H1 (cell line): ENCODE measurements around the gene RCAN2. TPM values are rescaled to one million over a fixed set of nuclear protein-coding genes. Genes with fewer than 3 reads are reported as not detected.

Experiments used
- CTCF ChIA-PET: fragments of 300-600 bp; sonication (Branson Sonifier 250); formaldehyde crosslinking; loops from one replicate; lab custom pipeline; 2021; ENCODE audit not compliant: partially characterized antibody; lab: Charles Lee
- POLR2A ChIA-PET: fragments of 300-600 bp; sonication (Branson Sonifier 250); formaldehyde crosslinking; loops from one replicate; lab custom pipeline; 2021; ENCODE audit warnings: inconsistent platforms; ENCODE audit not compliant: partially characterized antibody; lab: Charles Lee
- DNase-seq, 2 experiments: peaks; one replicate each; pipeline versions ENCODE4 v3.0.0 to v3.0.0-alpha.2; 2010 to 2022; ENCODE audit warnings: low spot score in 2 of 2, low read depth in 1 of 2, mixed read lengths in 1 of 2
- FAIRE-seq: peaks from 2 replicates; lab custom pipeline; 2011; peaks lifted over from hg19 to GRCh38; lab: Jason Lieb, UNC
- H2AFZ ChIP-seq: 2 replicates; pipeline ENCODE4 v1.8.1; 2012; ENCODE audit warnings: low read length, inconsistent platforms
- H2AK5ac ChIP-seq: 2 replicates; pipeline ENCODE4 v1.6.1; 2013; ENCODE audit warnings: low read depth, low read length
- H2BK120ac ChIP-seq: replicated peaks from 2 replicates; pipeline ENCODE3; 2013; ENCODE audit warnings: low read depth, low read length, inconsistent platforms
- H2BK12ac ChIP-seq: 2 replicates; pipeline ENCODE4 v1.6.1; 2013; ENCODE audit warnings: low read depth, low read length
- H2BK15ac ChIP-seq: 2 replicates; pipeline ENCODE4 v1.6.1; 2013; ENCODE audit warnings: low read length
- H2BK20ac ChIP-seq: 2 replicates; pipeline ENCODE4 v1.6.1; 2013; ENCODE audit warnings: low read length
- H2BK5ac ChIP-seq: 2 replicates; pipeline ENCODE4 v1.6.1; 2013; ENCODE audit warnings: low read depth, low read length
- H3K14ac ChIP-seq: 2 replicates; pipeline ENCODE4 v1.6.1; 2013; ENCODE audit warnings: inconsistent platforms; ENCODE audit not compliant: insufficient read length
- H3K18ac ChIP-seq: 2 replicates; pipeline ENCODE4 v1.6.1; 2013; ENCODE audit warnings: low read length; ENCODE audit errors: extremely low read depth
- H3K23ac ChIP-seq: 2 replicates; pipeline ENCODE4 v1.6.1; 2013; ENCODE audit warnings: inconsistent platforms; ENCODE audit not compliant: insufficient read length
- H3K23me2 ChIP-seq: 2 replicates; pipeline ENCODE4 v1.6.1; 2013; ENCODE audit warnings: low read depth, low read length
- H3K27ac ChIP-seq: 2 replicates; pipeline ENCODE4 v1.6.1; 2011; ENCODE audit warnings: low read depth, low read length, inconsistent platforms
- H3K27me3 ChIP-seq, 4 experiments: replicated peaks in 1 of 4; 1 replicate in 1 of 4; 2 replicates in 3 of 4; pipeline versions ENCODE4 v1.6.1 to v1.8.1; 2011 to 2013; ENCODE audit warnings: low read length in 3 of 4, mild to moderate bottlenecking in 3 of 4, inconsistent platforms in 2 of 4, mixed read lengths in 2 of 4, moderate library complexity in 1 of 4; ENCODE audit not compliant: control insufficient read depth in 3 of 4, insufficient read depth in 3 of 4; ENCODE audit errors: extremely low read depth in 1 of 4
- H3K36me3 ChIP-seq, 4 experiments: 2 replicates each; pipeline versions ENCODE4 v1.6.1 to v1.8.1; 2011 to 2013; ENCODE audit warnings: mild to moderate bottlenecking in 4 of 4, low read length in 3 of 4, moderate library complexity in 2 of 4, control low read depth in 1 of 4, inconsistent platforms in 1 of 4; ENCODE audit not compliant: insufficient read depth in 4 of 4, control insufficient read depth in 2 of 4
- H3K4ac ChIP-seq: replicated peaks from 2 replicates; pipeline ENCODE3; 2013; ENCODE audit warnings: low read length, low read depth, mixed read lengths, inconsistent platforms; ENCODE audit not compliant: insufficient read length
- H3K4me1 ChIP-seq, 4 experiments: replicated peaks in 1 of 4; 1 replicate in 1 of 4; 2 replicates in 3 of 4; pipeline versions ENCODE4 v1.6.1 to v1.8.1; 2011 to 2013; ENCODE audit warnings: low read length in 3 of 4, inconsistent platforms in 2 of 4, mixed read lengths in 1 of 4; ENCODE audit not compliant: insufficient read depth in 4 of 4, control insufficient read depth in 3 of 4
- H3K4me2 ChIP-seq, 2 experiments: 2 replicates each; pipeline versions ENCODE4 v1.6.1 to v1.8.1; 2011 to 2013; ENCODE audit warnings: low read depth in 2 of 2, low read length in 2 of 2, control low read depth in 1 of 2, inconsistent platforms in 1 of 2, mild to moderate bottlenecking in 1 of 2; ENCODE audit not compliant: insufficient read depth in 1 of 2
- H3K4me3 ChIP-seq, 4 experiments: fragments of 200-600, 300-600 bp in 1 of 4; sonication (generic), shearing (Covaris generic), sonication (Bioruptor Twin) in 1 of 4; 2 replicates each; pipeline versions ENCODE4 v1.5.1 to v1.8.1; 2011 to 2016; ENCODE audit warnings: low read length in 4 of 4, low read depth in 3 of 4, control low read depth in 2 of 4, inconsistent platforms in 2 of 4, mild to moderate bottlenecking in 2 of 4, mixed read lengths in 1 of 4, moderate library complexity in 1 of 4; ENCODE audit not compliant: insufficient read depth in 2 of 4; ENCODE audit errors: extremely low read depth in 1 of 4
- H3K56ac ChIP-seq: replicated peaks from 2 replicates; pipeline ENCODE3; 2013; ENCODE audit warnings: low read depth, mild to moderate bottlenecking, mixed read lengths, low read length, inconsistent platforms; ENCODE audit not compliant: insufficient read length
- H3K79me1 ChIP-seq: 2 replicates; pipeline ENCODE4 v1.6.1; 2013; ENCODE audit warnings: low read depth, low read length, control low read depth
- H3K79me2 ChIP-seq, 2 experiments: 2 replicates each; pipeline versions ENCODE4 v1.6.1 to v1.8.1; 2012 to 2013; ENCODE audit warnings: low read length in 2 of 2, mild to moderate bottlenecking in 2 of 2, inconsistent platforms in 1 of 2; ENCODE audit not compliant: insufficient read depth in 2 of 2, control insufficient read depth in 1 of 2
- H3K9ac ChIP-seq, 4 experiments: replicated peaks in 1 of 4; 1 replicate in 1 of 4; 2 replicates in 3 of 4; pipeline versions ENCODE4 v1.6.1 to v1.8.1; 2011 to 2013; ENCODE audit warnings: low read depth in 3 of 4, low read length in 3 of 4, control low read depth in 2 of 4, mild to moderate bottlenecking in 2 of 4, moderate library complexity in 2 of 4, inconsistent platforms in 1 of 4; ENCODE audit errors: extremely low read depth in 1 of 4
- H3K9me3 ChIP-seq, 2 experiments: 2 replicates each; pipeline versions ENCODE4 v1.6.1 to v1.8.1; 2012 to 2013; ENCODE audit warnings: mild to moderate bottlenecking in 2 of 2, moderate library complexity in 2 of 2, control low read depth in 1 of 2, inconsistent platforms in 1 of 2, low read depth in 1 of 2, low read length in 1 of 2, mixed read lengths in 1 of 2; ENCODE audit not compliant: insufficient read depth in 2 of 2
- H4K20me1 ChIP-seq, 2 experiments: replicated peaks in 1 of 2; 2 replicates each; pipeline versions ENCODE3 to v1.8.1; 2011 to 2013; ENCODE audit warnings: inconsistent platforms in 2 of 2, low read length in 2 of 2, mild to moderate bottlenecking in 1 of 2; ENCODE audit not compliant: insufficient read depth in 2 of 2, control insufficient read depth in 1 of 2
- H4K5ac ChIP-seq: 2 replicates; pipeline ENCODE4 v1.6.1; 2013; ENCODE audit warnings: low read length, low read depth, mixed read lengths, inconsistent platforms; ENCODE audit not compliant: insufficient read length
- H4K8ac ChIP-seq: 2 replicates; pipeline ENCODE4 v1.8.0; 2013; ENCODE audit warnings: mild to moderate bottlenecking, moderate library complexity, low read length, inconsistent platforms; ENCODE audit not compliant: insufficient read depth; ENCODE audit errors: extremely low read depth
- H4K91ac ChIP-seq: replicated peaks from 2 replicates; pipeline ENCODE3; 2013; ENCODE audit warnings: low read length, mixed read lengths, inconsistent platforms; ENCODE audit not compliant: insufficient read length
- BACH1 ChIP-seq: IDR thresholded peaks from 2 replicates; pipeline ENCODE4 v1.6.1; 2012; ENCODE audit warnings: low read length, improper control_type of control experiment
- BCL11A ChIP-seq, 2 experiments: IDR thresholded peaks; one replicate each; pipeline ENCODE4 v1.6.1; 2011; ENCODE audit warnings: low read depth in 2 of 2, low read length in 2 of 2, mild to moderate bottlenecking in 2 of 2
- CHD2 ChIP-seq: IDR thresholded peaks from 2 replicates; pipeline ENCODE4 v1.6.1; 2012; ENCODE audit warnings: low read length, improper control_type of control experiment
- KDM1A ChIP-seq: fragments of 200-600, 300-600 bp; sonication (generic); IDR thresholded peaks from 2 replicates; pipeline ENCODE4 v1.7.1; 2016; ENCODE audit warnings: mild to moderate bottlenecking, low read length, borderline replicate concordance
- NRF1 ChIP-seq: IDR thresholded peaks from 2 replicates; pipeline ENCODE4 v1.6.1; 2011; ENCODE audit warnings: mild to moderate bottlenecking, low read depth, low read length, improper control_type of control experiment
- POU5F1 ChIP-seq: IDR thresholded peaks from 2 replicates; pipeline ENCODE4 v1.6.1; 2011; ENCODE audit warnings: low read depth, mild to moderate bottlenecking, low read length, moderate library complexity
- RAD21 ChIP-seq, 2 experiments: IDR thresholded peaks in 1 of 2; conservative IDR thresholded peaks in 1 of 2; 2 replicates each; pipeline ENCODE4 v1.6.1; 2011; ENCODE audit warnings: low read depth in 2 of 2, low read length in 2 of 2, improper control_type of control experiment in 1 of 2, inconsistent platforms in 1 of 2, mild to moderate bottlenecking in 1 of 2, moderate library complexity in 1 of 2
- RBBP5 ChIP-seq: IDR thresholded peaks from 2 replicates; pipeline ENCODE4 v1.7.1; 2012; ENCODE audit warnings: low read depth, mild to moderate bottlenecking, inconsistent platforms, low read length, moderate library complexity, borderline replicate concordance
- SRF ChIP-seq: IDR thresholded peaks from 2 replicates; pipeline ENCODE4 v1.6.1; 2011; ENCODE audit warnings: mild to moderate bottlenecking, low read depth, low read length, moderate library complexity
- TAF1 ChIP-seq: IDR thresholded peaks from 2 replicates; pipeline ENCODE4 v1.6.1; 2011; ENCODE audit warnings: mild to moderate bottlenecking, low read depth, low read length
- TCF12 ChIP-seq: IDR thresholded peaks from 2 replicates; pipeline ENCODE4 v1.6.1; 2011; ENCODE audit warnings: low read depth, mild to moderate bottlenecking, low read length
- YY1 ChIP-seq: IDR thresholded peaks from 2 replicates; pipeline ENCODE4 v1.6.1; 2011; ENCODE audit warnings: low read depth, mild to moderate bottlenecking, low read length
- WGBS, 2 experiments: shearing (Covaris generic) in 1 of 2; methylation state at CpG; one replicate each; pipeline versions ENCODE4 v1.1.6 to v1.1.7; 2013 to 2015; ENCODE audit warnings: low lambda C conversion rate in 2 of 2, mixed read lengths in 2 of 2, inconsistent platforms in 1 of 2, low coverage in 1 of 2, missing lambda C conversion rate in 1 of 2; ENCODE audit not compliant: insufficient replicate concordance in 2 of 2, insufficient coverage in 1 of 2, insufficient read length in 1 of 2; ENCODE audit errors: extremely low coverage in 1 of 2, missing lambda C conversion rate in 1 of 2; 5-methylcytosine and 5-hydroxymethylcytosine counted together
- polyA plus RNA-seq, 7 experiments: library from polyadenylated mRNA; depleted of rRNA in 3 of 7; stranded (reverse) in 5 of 7; unstranded in 2 of 7; fragments of >200 nt in 5 of 7; fragments of 200-250 nt in 2 of 7; gene quantifications; 1 replicate in 5 of 7; 2 replicates in 1 of 7; 4 replicates in 1 of 7; pipeline versions ENCODE4 v1.2.1 to v1.2.3, GENCODE V29; 2011 to 2013; ENCODE audit warnings: missing spikeins in 2 of 7, mixed read lengths in 2 of 7
- total RNA-seq: library from RNA; stranded (reverse); fragmentation: NEBNext Ultra II Directional; extraction: Animal tissue kit (Norgen Biotek cat#: 25700); gene quantifications from 2 replicates; pipeline ENCODE4 v1.2.1, GENCODE V29; 2021

RCAN2 gene
- total and polyA plus RNA-seq, 2 of the 8 experiments (the other 6 are each of a cell fraction or from before 2014, with no cell fraction given): 5.0 to 8.5 TPM

- WGBS, 2 experiments: 72% methylated on average over 4 of the region's 4 CpGs; no CpG with 5 or more reads in 1 of the 2 experiments
- Histone ChIP-seq H3K4me3 (no peak overlapping the region), H3K36me3 (no peaks in the 10 kb centered on the region), H2BK15ac (no peak overlapping the region), H2BK5ac (no peak overlapping the region), H3K23me2 (no peaks in the 10 kb centered on the region), H2BK20ac (no peak overlapping the region), H3K9me3 (no peaks in the 10 kb centered on the region), H3K9ac (no peak overlapping the region), H4K20me1 (no peaks in the 10 kb centered on the region), H3K14ac (no peak overlapping the region), H2BK120ac (no peak overlapping the region), H3K4me1 (no peaks in the 10 kb centered on the region), H3K23ac (no peak overlapping the region), H3K79me1 (no peaks in the 10 kb centered on the region), H3K27ac (no peak overlapping the region), H4K5ac (no peak overlapping the region), H2AFZ (no peak overlapping the region), H3K27me3 (no peaks in the 10 kb centered on the region; a peak in 1 of 7 replicates), H4K8ac (no peak overlapping the region), H3K4me2 (no peak overlapping the region), H3K4ac (no peak overlapping the region), H3K56ac (no peak overlapping the region), H3K79me2 (no peaks in the 10 kb centered on the region), H2AK5ac (no peak overlapping the region), H4K91ac (no peak overlapping the region)
- no peak for FAIRE-seq
- no peak for DNase-seq
- CTCF ChIA-PET: interaction anchor here (1.1 to 1.5 kb wide), 3 partner anchors 9 to 55 kb away, joined by 3 to 5 read pairs (median 4); partner anchors contain the start of gene ENPP4
- POLR2A ChIA-PET: no interaction called here
- TF ChIP-seq BACH1: no peak
- TF ChIP-seq TCF12: no peak
- TF ChIP-seq NRF1: no peak
- TF ChIP-seq RAD21 (IDR thresholded peaks at IDR 0.05 in 1 of 2, conservative IDR thresholded peaks at IDR 0.05 in 1 of 2; ENCODE audit: low read depth in 2 of 2, low read length in 2 of 2): no peak
- no peak for TF ChIP-seq SRF
- no peak for TF ChIP-seq POU5F1
- TF ChIP-seq TAF1: no peak
- TF ChIP-seq CHD2: no peak
- no peak for TF ChIP-seq KDM1A
- TF ChIP-seq RBBP5: no peak
- TF ChIP-seq BCL11A (IDR thresholded peaks at IDR 0.05; ENCODE audit: low read depth in 2 of 2, low read length in 2 of 2): no peak
- TF ChIP-seq YY1: no peak
- TF ChIP-seq, all 59 proteins: peak for 0
- no peak overlapping the region for H2BK12ac ChIP-seq
- H3K18ac ChIP-seq: no peak overlapping the region
These were observed 307.1 kb downstream of the RCAN2 start for GRCh38 chr6:46184114-46184513.
